RWPE1 (cell line): ENCODE data around the gene PREPL.

Source experiments
- CTCF ChIA-PET: fragments of 350-600 bp; sonication (Branson Sonifier 250); formaldehyde crosslinking; extraction: SDS; loops from one replicate; lab custom pipeline; 2021; lab: Yijun Ruan, JAX
- POLR2A ChIA-PET: fragments of 400-600 bp; formaldehyde crosslinking; extraction: SDS; loops from one replicate; lab custom pipeline; 2020; ENCODE audit warnings: antibody characterized with exemption; ENCODE audit not compliant: low non-redundant PET; lab: Yijun Ruan, JAX
- DNase-seq: peaks from one replicate; pipeline ENCODE4 v3.0.0; 2012; ENCODE audit warnings: low spot score
- H3K27ac ChIP-seq: fragments of 450-650 bp; 2 replicates; pipeline ENCODE4 v1.5.1; 2017
- TF ChIP-seq, protein P1 (sequence below): fragments of 450-650 bp; conservative IDR thresholded peaks from 2 replicates; pipeline ENCODE4 v1.5.1; 2017; ENCODE audit warnings: low read depth, mild to moderate bottlenecking

Gene PREPL

DNA sequence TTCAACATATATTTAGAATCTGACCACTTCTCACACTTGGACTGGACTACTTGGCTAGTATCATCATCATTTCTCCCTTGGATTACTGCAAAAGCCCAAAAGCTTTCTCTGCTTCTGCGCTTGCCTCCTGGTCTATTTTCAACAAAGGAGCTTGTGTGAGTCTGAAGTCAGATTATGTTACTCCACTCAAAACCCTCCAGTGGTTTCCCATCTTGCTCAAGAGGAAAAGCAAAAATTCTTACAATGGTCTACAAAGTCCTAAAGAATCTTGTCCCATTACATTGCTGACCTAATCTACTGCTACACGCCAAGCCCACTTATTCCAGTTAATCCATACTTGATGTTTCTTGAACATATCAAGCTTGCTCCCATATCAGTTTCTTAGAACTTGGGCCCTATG lies 9.6 kb downstream of the PREPL start:
- CTCF ChIA-PET: interaction anchor here (0.6 to 0.7 kb wide), 3 partner anchors 23 to 603 kb away, joined by 3 to 4 read pairs (median 3); no protein-coding TSS in a partner anchor

GRCh38 chr2:44351088-44351487 lies 10.2 kb downstream of the PREPL start:
- TF ChIP-seq, protein P1, sequence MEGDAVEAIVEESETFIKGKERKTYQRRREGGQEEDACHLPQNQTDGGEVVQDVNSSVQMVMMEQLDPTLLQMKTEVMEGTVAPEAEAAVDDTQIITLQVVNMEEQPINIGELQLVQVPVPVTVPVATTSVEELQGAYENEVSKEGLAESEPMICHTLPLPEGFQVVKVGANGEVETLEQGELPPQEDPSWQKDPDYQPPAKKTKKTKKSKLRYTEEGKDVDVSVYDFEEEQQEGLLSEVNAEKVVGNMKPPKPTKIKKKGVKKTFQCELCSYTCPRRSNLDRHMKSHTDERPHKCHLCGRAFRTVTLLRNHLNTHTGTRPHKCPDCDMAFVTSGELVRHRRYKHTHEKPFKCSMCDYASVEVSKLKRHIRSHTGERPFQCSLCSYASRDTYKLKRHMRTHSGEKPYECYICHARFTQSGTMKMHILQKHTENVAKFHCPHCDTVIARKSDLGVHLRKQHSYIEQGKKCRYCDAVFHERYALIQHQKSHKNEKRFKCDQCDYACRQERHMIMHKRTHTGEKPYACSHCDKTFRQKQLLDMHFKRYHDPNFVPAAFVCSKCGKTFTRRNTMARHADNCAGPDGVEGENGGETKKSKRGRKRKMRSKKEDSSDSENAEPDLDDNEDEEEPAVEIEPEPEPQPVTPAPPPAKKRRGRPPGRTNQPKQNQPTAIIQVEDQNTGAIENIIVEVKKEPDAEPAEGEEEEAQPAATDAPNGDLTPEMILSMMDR: no peak
- CTCF ChIA-PET: no interaction called here
- no peak overlapping the region for H3K27ac ChIP-seq
- DNase-seq: no peak
- POLR2A ChIA-PET: no interaction called here

More for the DNA sequence above, 9.6 kb downstream of the PREPL start:
- POLR2A ChIA-PET: no interaction called here
- TF ChIP-seq, protein P1: no peak
- DNase-seq: no peak
- no peak overlapping the region for H3K27ac ChIP-seq

DNA sequence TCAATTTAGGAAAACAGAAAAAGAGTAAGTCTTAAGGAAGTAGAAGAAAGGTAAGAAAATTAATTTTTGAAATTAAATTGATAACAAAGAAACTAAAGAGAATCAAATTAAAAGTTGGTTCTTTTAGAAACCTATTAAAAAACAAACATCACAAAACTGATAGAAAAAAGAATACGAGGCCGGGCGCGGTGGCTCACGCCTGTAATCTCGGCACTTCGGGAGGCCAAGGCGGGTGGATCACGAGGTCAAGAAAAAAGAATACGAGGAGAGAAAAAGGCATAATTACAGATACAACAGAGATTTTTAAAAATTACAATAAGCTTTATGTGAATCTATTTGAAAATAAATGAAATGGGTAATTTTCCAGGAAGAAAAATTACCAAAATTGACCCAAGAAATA lies 11.8 kb downstream of the PREPL start:
- no peak for DNase-seq
- TF ChIP-seq, protein P1: no peak
- POLR2A ChIA-PET: no interaction called here
- CTCF ChIA-PET: interaction anchor here (0.6 to 0.7 kb wide), 2 partner anchors 9 to 1080 kb away, joined by 3 to 5 read pairs; no protein-coding TSS in a partner anchor
- no peak overlapping the region for H3K27ac ChIP-seq

- no peak for DNase-seq
- ChIA-PET CTCF (interaction anchor here (0.6 to 0.8 kb wide), 3 partner anchors 12 to 304 kb away, joined by 3 to 5 read pairs (median 3); no protein-coding TSS in a partner anchor), POLR2A (interaction anchor here (0.5 kb wide), 1 partner anchor 11 kb away, joined by 13 read pairs; no protein-coding TSS in a partner anchor)
- H3K27ac ChIP-seq: no peak overlapping the region
- TF ChIP-seq, protein P1: no peak
Observed at GRCh38 chr2:44348400-44348799, 12.9 kb downstream of the PREPL start.

DNA sequence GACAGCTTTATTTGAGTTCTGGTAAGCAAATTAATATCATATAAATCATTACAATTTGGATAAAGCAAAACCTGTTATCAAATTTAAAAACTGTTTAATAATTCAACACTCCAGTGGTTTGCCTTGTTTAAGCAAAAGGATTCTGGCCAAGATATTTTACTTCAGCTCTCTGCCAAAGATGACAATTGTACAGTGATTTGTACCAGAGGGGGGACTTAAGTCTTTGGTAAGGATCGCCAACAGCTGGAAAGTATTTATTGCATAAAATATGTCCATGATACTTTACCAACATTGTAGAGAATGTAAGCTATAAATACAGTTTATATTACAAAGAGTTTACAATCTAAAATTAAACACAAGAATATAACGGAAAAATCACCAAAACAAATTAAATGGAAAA lies 13.8 kb downstream of the PREPL start:
- no peak overlapping the region for H3K27ac ChIP-seq
- POLR2A ChIA-PET: no interaction called here
- TF ChIP-seq, protein P1: no peak
- no peak for DNase-seq
- CTCF ChIA-PET: no interaction called here

DNA sequence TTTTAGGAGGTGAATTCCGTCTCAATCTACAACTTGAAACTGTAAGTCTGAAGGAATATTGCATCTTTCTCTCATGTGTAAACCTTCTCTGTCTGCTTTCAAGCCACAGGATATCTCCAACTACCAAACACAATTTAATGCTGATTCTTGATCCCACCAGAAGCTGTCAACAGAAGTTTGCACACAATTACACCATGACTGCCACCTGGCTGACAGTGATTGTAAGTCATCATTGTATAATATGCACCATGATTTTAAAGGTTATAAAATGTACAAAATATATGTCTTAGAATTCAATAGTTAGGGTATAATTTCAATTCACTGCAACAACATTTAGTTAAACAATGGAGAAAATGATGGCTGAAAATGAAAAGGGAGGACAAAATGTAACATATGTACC lies 18.4 kb downstream of the PREPL start:
- CTCF ChIA-PET: interaction anchor here (0.7 to 1.1 kb wide), 3 partner anchors 88 to 324 kb away, joined by 3 to 7 read pairs (median 4); no protein-coding TSS in a partner anchor
- H3K27ac ChIP-seq: no peak overlapping the region
- POLR2A ChIA-PET: no interaction called here
- peak; percentile 6 for DNase-seq
- TF ChIP-seq, protein P1: 0 out of 2 replicates have a peak, but pooled peaks have one; percentile 26
